ENCODE results near the gene IFT80.

The IFT80 gene

GRCh38 chr3:160400702-160401150 is 1.7 kb upstream of the IFT80 start:
- no peak for DNase-seq (ENCODE audit: low read depth)

- no peak for DNase-seq (ENCODE audit: low read depth)
Observed at GRCh38 chr3:160400030-160400701, 1.1 kb upstream of the IFT80 start.

GRCh38 chr3:160398820-160399124 is 253 bp downstream of the IFT80 start:
- DNase-seq (ENCODE audit: low read depth): no peak

GRCh38 chr3:160395297-160395696 is 3.7 kb downstream of the IFT80 start:
- peak; percentile 64 for DNase-seq (ENCODE audit: low read depth)

DNA sequence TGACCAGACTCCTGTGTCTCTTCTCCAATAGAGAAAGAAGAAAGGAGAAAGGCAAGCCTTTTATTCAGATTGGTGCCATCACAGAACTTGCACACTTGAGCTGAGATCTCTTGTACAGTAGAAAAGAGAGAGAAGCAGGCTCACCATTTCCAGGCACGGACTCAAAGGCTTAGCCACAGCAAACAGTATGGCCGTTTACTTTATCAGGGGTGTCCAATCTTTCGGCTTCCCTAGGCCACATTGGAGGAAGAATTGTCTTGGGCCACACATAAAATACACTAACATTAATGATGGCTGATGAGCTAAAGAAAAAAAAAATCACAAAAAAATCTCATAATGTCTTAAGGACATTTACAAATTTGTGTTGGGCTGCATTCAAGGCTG is 5.0 kb downstream of the IFT80 start:
- no peak for DNase-seq (ENCODE audit: low read depth)

DNA sequence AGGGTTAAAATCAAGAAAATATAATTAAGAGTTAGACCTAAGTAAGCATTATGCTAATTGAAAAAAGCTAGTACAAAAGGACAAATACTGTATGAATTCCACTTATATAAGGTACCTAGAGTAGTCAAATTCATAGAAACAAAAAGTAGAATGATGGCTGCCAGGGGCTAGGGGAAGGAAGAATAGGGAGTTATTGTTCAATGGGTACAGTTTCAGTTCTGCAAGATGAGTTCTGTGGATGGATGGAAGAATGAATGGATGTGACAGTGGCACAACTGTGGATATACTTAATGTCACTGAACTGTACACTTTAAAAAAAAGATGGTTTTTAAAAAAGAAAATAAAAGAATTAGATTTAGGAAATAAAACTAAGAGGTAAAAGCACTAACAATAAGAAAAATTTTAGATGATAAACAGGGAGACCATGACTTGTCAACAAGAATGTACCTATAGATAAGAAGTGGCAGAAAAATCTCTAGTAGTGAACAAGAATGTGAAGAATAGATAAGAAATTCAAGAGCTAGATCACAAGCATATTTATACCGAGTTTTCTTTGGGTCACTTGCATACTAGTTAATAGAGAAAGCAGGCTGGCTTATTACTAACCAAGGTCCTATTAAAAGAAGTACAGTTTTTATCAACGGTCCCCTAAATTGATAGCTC is 5.5 kb downstream of the IFT80 start:
- no peak for DNase-seq (ENCODE audit: low read depth)

DNA sequence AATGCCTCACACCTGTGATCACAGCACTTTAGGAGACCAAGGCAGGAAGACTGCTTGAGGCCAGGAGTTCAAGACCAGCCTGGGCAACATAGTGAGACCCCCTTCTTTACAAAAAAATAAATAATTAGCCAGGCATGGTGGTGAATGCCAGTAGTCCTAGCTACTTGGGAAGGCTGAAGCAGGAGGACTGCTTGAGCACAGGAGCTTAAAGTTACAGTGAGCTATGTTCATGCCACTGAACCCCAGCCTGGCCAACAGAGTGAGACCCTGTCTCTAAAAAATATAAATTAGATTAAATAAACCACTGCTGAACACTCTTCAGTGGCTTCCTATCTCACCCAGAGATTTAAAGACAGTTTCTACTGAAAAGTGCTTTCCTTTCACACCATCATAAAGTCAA is 6.2 kb downstream of the IFT80 start:
- no peak for DNase-seq (ENCODE audit: low read depth)

DNA sequence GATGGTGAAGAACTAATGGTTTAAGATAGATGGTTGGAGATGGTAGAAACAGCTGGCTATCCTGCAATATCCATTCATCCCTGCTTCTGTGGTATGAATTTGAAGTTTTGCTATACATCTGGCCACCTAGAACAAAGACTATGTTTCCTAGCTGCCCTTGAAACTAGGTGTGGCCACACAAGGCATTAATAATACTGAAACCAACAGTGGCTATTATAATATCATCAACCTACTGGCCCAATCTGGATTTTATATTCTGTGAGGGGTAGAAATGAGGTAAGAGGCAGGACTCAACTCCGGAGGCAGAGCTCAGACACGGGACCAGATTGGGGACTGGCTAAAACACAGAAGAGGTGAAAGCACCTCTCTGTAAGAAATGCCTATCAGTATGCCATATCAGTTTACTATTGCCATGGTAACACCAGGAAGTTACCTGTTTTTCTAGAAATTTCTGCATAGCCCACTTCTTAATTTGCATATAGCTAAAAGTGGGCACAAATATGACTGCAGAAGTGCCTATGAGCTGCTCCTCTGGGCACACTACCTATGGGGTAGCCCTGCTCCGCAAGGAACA is 8.4 kb downstream of the IFT80 start:
- DNase-seq (ENCODE audit: low read depth): no peak

DNA sequence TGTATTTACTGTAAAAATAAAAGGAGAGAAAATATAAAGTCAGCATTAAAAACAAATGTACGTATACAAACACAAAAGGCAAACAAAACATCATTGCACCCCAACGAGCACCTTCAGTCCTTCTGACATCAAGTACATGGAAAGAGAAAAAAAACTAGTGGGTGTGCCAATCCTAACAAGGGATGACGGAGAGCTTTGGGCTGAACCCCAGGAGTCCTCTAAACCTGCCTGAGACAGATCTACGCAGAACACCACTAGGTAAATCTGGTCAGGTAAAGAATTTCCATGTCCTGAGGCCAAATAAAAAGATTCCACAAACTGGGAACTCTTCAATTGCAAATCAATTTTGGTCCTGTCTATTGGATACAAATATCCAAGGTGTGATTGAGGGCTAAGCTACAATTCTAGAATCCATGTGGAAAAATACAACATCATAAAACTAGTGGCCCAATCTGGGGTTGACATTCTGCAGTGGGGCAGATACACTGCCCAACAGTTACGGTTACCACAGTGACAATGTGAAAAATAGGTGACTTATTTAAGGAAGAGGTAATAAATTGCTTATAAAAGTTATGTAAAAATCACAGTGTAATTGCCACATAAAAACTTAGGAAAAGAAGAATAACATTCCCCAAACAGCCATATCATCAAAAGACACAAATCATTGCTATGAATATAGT is 14.2 kb downstream of the IFT80 start:
- DNase-seq (ENCODE audit: low read depth): no peak

GRCh38 chr3:160381470-160381869 is 17.6 kb downstream of the IFT80 start:
- DNase-seq (ENCODE audit: low read depth): no peak

DNA sequence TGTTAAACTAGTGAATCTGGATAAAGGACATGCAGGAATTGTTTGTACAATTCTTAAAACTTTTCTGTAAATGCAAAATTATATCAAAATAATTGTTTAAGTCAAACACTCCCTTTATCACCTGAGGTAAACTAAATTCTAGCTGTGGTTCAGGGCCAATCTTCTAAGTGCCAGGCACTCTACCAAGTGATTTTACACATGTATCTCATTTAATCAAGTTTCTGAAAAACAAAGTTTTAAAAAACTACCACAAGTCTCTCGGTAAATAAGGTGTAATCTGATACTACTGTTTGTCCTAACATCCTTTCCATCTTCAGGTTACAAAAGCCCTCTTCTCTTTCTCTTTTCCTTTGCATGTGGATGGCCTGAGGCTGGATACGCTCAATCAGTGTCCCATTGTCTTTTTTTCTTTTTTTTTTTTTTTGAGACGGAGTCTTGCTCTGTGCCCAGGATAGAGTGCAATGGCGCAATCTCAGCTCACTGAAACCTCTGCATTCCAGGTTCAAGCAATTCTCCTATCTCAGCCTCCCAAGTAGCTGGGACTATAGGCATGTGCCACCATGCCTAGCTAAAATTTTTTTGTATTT is 19.3 kb downstream of the IFT80 start:
- no peak for DNase-seq (ENCODE audit: low read depth)

DNA sequence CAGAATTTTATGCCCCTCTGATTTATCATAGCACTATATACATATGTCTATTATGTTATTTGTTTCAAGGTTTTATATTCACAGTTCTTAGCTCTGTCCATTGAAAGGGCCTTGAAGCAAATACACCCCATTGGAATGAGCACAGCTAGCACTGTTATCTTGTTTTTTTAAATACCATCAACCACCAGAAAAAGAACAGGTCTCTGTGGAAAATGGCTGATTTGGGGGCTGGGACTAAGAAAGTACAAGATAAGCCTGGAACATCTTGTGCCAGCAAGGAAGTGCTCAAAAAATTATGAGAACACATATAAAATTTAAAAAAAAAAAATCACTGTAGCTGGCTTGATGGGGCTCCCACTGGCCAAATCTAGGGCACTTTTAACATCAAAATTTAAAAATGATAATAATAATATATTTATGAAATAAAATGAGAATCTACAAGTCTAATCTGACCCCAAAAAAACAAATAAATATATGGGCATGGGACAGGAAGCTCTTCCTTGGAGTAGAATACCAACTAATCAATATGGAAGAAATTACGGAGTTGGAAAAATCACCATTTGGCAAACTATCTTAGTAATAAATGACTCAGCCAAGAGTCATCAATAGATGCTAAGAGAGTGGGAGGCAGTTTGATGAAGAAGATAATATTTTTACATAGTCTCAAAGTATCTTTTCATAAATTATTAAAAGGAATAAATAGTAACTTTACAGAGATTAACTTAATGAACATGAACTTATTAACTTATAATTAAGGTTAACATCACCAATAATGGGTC is 20.5 kb downstream of the IFT80 start:
- DNase-seq (ENCODE audit: low read depth): no peak

DNA sequence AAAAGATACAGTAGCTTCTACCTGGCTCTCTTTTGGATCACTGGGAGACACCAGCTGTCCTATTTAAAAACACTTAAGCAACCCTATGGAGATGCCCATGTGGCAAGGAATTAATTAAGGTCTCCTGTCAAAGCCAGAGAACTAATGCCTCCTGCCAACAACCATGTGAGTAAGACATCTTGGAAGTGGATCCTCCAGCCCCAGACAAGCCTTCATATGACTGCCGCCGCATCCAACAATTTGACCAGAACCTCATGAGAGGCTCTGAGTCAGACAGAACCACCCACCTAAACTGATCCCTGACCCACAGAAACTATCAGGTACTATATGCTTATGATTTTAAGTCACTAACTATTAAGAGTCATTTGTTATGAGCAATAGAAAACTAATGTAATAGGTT is 22.3 kb downstream of the IFT80 start:
- DNase-seq (ENCODE audit: low read depth): no peak

- no peak for DNase-seq (ENCODE audit: low read depth)
Observed at GRCh38 chr3:160374925-160375324, 24.1 kb downstream of the IFT80 start.

DNA sequence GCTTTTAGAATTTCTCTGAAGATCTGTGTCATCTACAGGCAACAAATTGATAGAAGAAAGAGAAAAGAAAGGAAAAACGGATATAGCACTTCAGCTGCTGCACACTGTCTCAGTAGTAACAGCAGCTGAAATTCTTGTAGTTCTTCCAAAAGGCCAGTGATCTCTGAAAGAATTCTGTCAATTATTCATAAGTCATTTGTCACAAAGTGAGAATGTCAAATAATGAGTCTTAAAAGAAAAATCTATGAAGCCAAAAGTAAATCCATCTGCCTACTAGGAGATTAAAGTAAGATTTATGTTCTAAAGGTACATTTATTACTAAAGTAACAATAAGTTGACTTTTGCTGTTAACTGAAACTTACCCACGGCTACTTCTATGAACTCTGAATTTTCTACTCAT is 24.6 kb downstream of the IFT80 start:
- no peak for DNase-seq (ENCODE audit: low read depth)

DNA sequence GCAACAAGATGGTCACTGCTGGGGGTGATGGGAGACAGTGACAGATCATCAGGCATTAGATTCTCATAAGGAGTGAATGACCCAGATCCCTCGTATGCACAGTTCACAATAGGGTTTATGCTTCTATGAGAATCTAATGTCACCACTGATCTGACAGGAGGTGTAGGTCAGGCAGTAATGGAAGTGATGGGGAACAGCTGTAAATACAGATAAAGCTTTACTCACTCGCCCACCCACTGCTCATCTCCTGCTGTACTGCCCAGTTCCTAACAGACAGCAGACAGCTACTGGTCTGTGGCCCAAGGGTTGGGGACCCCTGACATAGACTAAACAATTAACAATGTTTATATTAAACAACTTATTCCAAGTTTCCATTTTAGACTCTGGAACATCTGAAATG is 25.4 kb downstream of the IFT80 start:
- no peak for DNase-seq (ENCODE audit: low read depth)

- peak; percentile 43 for DNase-seq (ENCODE audit: low read depth)
Observed at GRCh38 chr3:160372780-160373179, 26.2 kb downstream of the IFT80 start.

DNA sequence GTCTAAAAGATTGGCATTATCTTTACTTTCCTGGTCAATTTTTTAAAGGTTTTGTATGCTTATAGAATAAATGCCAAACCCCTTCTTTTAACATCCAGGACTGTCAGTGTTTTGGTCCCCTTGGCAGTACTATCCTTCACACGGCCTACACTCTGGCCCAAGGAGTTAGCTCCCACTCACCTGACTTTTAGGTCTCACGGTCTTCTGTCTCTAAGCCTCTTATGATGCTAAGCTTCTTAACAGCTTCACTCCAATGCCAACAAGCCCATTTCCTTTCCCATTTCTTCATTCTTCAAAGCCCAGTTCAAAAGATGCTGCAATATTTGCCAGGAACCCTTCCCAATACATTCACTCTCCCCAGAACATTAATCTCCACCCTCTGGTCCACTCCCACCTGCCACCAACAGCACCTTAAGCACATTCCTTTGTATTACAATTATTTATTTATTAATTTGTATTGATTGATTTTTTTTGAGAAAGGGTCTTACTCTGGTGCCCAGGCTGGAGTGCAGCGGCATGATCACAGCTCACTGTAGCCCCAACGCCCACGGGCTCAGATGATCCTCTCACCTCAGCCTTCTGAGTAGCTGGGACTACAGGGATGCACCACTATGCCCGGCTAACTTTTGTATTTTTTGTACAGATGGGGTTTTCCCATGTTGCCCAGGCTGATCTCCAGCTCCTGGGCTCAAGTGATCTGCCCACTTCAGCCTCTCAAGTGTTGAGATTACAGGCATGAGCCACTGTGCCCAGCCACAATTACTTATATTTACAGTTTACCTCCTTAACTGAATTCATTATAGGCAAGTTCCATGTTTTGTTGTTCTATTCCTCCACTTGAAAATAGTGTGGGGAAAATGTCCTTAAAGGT is 27.8 kb downstream of the IFT80 start:
- no peak for DNase-seq (ENCODE audit: low read depth)

DNA sequence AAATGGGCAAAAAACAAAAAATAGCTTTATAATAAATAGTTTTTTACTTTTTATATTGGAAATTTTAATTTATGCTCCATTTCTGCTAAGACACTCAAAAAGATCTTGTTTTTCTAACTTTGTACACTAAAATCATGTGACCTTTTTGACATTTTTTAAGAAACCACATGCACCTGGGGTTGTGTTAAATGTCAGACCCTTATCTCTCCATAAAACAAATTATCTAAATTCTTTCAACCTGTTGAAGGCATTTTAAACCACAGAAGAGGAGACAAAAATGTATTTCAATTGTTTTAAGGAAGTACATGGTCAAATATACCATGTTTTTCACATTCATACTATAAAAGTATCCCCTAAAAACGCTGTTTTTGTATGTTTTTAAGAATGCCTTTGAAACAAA is 29.2 kb downstream of the IFT80 start:
- DNase-seq (ENCODE audit: low read depth): no peak

DNA sequence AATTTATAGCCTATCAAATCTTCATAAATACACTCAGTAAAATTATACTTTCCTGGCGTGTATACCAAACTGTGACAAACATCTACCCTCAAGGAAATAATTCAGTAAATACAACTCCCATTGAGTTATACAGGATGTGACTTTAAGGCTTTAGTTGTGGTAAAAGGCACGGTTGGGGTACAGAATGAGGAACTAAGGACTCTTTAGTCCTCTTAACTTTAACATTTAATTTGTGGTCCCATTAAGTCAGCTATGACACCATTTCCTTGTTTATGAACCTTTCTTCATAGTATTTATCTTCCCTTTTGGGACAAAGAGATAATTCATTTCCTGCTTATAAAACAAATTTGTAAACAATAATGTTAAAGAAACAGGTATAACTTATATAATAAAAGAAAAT is 30.2 kb downstream of the IFT80 start:
- no peak for DNase-seq (ENCODE audit: low read depth)

DNA sequence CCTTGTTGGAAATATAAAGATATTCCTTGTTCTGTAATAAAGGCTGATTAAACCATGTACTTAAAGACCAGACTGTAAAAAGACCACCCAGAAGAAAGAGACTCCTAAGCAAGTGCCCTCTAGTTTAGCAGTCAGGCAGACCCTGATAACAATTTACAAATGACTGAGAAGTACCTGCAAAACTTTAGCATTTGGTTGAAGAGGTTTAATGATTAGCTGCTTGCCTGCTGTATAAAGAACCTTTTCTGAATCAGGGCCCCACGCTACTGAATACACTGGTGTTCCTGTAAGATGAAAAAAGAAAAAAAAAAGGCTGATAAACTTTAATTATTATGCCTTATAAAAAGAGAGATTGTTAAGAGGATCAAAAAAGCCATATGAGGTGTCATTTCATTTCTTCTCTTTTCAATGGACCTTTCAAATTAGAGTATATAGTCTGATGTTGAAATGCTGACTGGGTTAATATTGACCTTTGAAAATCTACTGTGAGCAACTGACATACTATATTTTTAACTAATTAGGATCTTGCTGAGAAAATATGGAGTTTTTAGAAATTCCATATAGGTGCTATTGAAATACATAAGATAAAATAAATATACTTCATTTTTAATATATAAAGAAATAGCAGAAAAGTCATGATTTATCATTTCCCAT is 33.0 kb downstream of the IFT80 start:
- no peak for DNase-seq (ENCODE audit: low read depth)
